MCF 10A (cell line): ENCODE measurements around the gene SPG21. TPM values are rescaled to one million over a fixed set of nuclear protein-coding genes. Genes with fewer than 3 reads are reported as not detected.

Experiments used
- BruUV-seq: library from RNA; stranded (reverse); fragments of 400-500 nt; replicated peaks from 2 replicates; lab custom pipeline; 2021; lab: Mats Ljungman, UMichigan
- CTCF ChIA-PET: fragments of 300-600 bp; sonication (Branson Sonifier 250); formaldehyde crosslinking; extraction: SDS; loops from one replicate; lab custom pipeline; 2021; ENCODE audit warnings: antibody characterized with exemption, inconsistent platforms; lab: Yijun Ruan, JAX
- POLR2A ChIA-PET: fragments of 300-600, 350-650 bp; sonication (Branson Sonifier 250); formaldehyde crosslinking; extraction: SDS; loops from one replicate; lab custom pipeline; 2020; ENCODE audit warnings: antibody characterized with exemption, inconsistent platforms; lab: Yijun Ruan, JAX
- DNase-seq: peaks from one replicate; pipeline ENCODE4 v3.0.0-alpha.2; 2018; ENCODE audit not compliant: unreplicated experiment
- H3K27ac Mint-ChIP-seq: one replicate; pipeline ENCODE4 v1.8.0; 2022; ENCODE audit warnings: mild to moderate bottlenecking, low read depth, mixed read lengths; ENCODE audit not compliant: unreplicated experiment
- H3K27me3 Mint-ChIP-seq: one replicate; pipeline ENCODE4 v1.8.0; 2022; ENCODE audit warnings: mixed read lengths; ENCODE audit not compliant: insufficient read depth, unreplicated experiment
- H3K36me3 Mint-ChIP-seq: one replicate; pipeline ENCODE4 v1.8.0; 2022; ENCODE audit warnings: mild to moderate bottlenecking, moderate library complexity, mixed read lengths; ENCODE audit not compliant: insufficient read depth, unreplicated experiment
- H3K4me1 Mint-ChIP-seq: one replicate; pipeline ENCODE4 v1.8.0; 2022; ENCODE audit warnings: mixed read lengths; ENCODE audit not compliant: insufficient read depth, unreplicated experiment
- H3K4me3 Mint-ChIP-seq: one replicate; pipeline ENCODE4 v1.8.0; 2022; ENCODE audit warnings: mild to moderate bottlenecking, moderate library complexity, mixed read lengths; ENCODE audit not compliant: unreplicated experiment
- H3K9me3 Mint-ChIP-seq: one replicate; pipeline ENCODE4 v1.8.0; 2022; ENCODE audit warnings: mixed read lengths; ENCODE audit not compliant: unreplicated experiment
- intact Hi-C: fragments of 100-400 bp; cut with micrococcal nuclease; formaldehyde crosslinking; loops from 2 replicates; pipeline ENCODE4 v1.14.1; 2022
- total RNA-seq: library from RNA; stranded (reverse); gene quantifications from 2 replicates; pipeline ENCODE4 v1.2.3, GENCODE V29; 2022
- TF ChIP-seq, protein P1 (sequence below): fragments of 200-600 bp; IDR thresholded peaks from one replicate; pipeline ENCODE4 v1.8.0; 2022; ENCODE audit warnings: antibody characterized with exemption, mild to moderate bottlenecking; ENCODE audit not compliant: unreplicated experiment

The SPG21 gene
- total RNA-seq, 1 experiment from 2014 or later = 63.1 TPM

DNA sequence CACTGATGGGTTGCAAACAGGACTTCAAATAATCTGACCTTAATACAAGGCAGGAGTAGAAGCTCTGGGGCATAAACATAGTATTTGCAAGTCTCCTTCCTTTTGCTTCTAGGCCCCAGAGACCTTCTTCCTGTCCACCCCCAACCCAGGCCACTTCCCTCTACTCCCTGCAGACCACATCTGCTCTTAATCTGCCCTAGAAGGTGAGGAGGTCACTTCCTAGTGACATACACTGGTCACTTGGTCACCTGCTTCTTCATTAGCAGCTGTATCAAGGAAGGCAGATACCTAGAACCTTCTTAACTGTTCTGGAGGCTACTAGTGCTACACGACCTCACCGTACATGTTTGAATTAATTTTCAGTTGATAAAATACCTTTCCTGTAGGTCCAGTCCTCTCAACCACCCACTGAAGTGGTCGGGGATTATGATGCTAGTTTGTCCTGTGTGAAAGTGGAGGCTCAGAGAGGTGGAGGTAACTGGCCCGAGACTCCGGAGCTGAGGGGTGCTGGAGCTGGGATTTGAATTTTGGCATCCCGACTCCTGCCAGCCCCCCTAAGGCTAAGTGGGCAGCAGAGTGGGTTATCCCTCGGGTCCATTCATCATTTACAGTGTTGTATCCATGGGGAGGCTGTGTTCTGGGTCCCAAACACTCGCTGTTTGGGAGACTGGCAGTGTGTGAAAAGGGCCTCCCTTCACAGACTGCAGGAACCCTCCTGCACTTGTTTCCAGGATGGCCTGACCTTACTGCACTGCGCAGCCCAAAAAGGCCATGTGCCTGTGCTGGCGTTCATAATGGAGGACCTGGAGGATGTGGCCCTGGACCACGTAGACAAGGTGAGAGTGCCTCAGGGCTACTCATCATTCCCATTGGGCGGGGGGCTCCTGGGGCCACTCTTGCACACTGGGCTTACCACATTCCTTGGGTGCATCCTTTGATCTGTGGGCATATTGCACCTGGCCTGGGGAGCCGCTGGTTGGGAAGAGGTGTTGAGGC is 64.1 kb downstream of the SPG21 start:
- Mint-ChIP-seq H3K27ac (no peak overlapping the region), H3K4me3 (no peak overlapping the region), H3K36me3 (peaks cover 5% of the 10 kb centered on the region), H3K27me3 (no peaks in the 10 kb centered on the region), H3K9me3 (no peaks in the 10 kb centered on the region), H3K4me1 (peaks cover 6% of the 10 kb centered on the region)
- TF ChIP-seq, protein P1, sequence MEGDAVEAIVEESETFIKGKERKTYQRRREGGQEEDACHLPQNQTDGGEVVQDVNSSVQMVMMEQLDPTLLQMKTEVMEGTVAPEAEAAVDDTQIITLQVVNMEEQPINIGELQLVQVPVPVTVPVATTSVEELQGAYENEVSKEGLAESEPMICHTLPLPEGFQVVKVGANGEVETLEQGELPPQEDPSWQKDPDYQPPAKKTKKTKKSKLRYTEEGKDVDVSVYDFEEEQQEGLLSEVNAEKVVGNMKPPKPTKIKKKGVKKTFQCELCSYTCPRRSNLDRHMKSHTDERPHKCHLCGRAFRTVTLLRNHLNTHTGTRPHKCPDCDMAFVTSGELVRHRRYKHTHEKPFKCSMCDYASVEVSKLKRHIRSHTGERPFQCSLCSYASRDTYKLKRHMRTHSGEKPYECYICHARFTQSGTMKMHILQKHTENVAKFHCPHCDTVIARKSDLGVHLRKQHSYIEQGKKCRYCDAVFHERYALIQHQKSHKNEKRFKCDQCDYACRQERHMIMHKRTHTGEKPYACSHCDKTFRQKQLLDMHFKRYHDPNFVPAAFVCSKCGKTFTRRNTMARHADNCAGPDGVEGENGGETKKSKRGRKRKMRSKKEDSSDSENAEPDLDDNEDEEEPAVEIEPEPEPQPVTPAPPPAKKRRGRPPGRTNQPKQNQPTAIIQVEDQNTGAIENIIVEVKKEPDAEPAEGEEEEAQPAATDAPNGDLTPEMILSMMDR = no peak
- POLR2A ChIA-PET = no interaction called here
- intact Hi-C loops = no loop called here
- CTCF ChIA-PET = interaction anchor here (0.5 kb wide), 1 partner anchor 197 kb away, joined by 4 read pairs; no protein-coding TSS in a partner anchor
- no TSS peak for BruUV-seq
- DNase-seq = no peak

DNA sequence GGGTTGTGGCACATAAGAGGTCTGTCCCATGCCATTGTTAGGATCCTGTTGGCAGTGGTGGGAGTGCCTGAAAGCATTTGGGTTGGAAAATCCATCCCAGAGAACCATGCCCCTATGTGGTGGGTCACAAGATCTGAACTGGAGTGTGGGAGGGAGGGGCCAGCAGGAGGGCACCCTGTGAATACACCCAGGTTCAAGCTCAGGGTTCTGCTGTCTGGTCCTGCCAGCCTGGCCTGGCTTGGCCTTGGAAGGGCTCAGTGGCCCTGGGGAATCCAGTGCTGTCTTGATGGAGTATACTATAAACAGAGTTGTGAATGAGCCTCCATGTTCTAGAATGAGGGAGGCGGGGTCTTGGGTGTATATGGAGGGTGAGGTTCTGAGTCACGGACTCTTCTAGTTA is 66.2 kb downstream of the SPG21 start:
- Mint-ChIP-seq H3K4me1 (peaks cover 6% of the 10 kb centered on the region), H3K4me3 (no peak overlapping the region), H3K9me3 (no peaks in the 10 kb centered on the region), H3K36me3 (peaks cover 5% of the 10 kb centered on the region), H3K27ac (no peak overlapping the region), H3K27me3 (no peaks in the 10 kb centered on the region)
- CTCF ChIA-PET = interaction anchor here (1.0 kb wide), 1 partner anchor 20 kb away, joined by 4 read pairs; no protein-coding TSS in a partner anchor
- POLR2A ChIA-PET = no interaction called here
- intact Hi-C loops = no loop called here
- TF ChIP-seq, protein P1 = no peak
- no TSS peak for BruUV-seq
- no peak for DNase-seq

DNA sequence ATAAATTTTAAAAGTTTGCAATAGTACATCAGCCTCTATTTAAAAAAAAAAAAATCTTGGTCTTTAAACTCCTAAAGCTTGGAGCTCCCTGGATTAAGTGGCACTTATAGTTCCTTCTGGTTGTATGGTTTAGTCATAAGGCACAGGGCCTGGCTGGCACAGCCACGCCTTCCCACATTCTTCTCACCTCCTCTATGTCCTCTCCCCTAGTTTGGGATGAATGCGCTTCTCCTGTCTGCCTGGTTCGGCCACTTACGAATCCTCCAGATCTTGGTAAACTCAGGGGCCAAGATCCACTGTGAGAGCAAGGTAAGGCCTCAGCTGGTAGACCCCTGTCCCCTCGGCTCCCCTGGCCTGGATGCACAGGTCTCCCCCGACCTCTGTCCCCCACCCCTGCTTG is 68.0 kb downstream of the SPG21 start:
- Mint-ChIP-seq H3K27me3 (no peaks in the 10 kb centered on the region), H3K27ac (no peak overlapping the region), H3K4me3 (no peak overlapping the region), H3K9me3 (no peaks in the 10 kb centered on the region), H3K4me1 (peaks cover 6% of the 10 kb centered on the region), H3K36me3 (peaks cover 5% of the 10 kb centered on the region)
- BruUV-seq = no TSS peak
- TF ChIP-seq, protein P1 = no peak
- POLR2A ChIA-PET = no interaction called here
- intact Hi-C loops = no loop called here
- CTCF ChIA-PET = interaction anchor here (0.7 to 1.4 kb wide), 2 partner anchors 9 to 27 kb away, joined by 3 read pairs; no protein-coding TSS in a partner anchor
- no peak for DNase-seq

DNA sequence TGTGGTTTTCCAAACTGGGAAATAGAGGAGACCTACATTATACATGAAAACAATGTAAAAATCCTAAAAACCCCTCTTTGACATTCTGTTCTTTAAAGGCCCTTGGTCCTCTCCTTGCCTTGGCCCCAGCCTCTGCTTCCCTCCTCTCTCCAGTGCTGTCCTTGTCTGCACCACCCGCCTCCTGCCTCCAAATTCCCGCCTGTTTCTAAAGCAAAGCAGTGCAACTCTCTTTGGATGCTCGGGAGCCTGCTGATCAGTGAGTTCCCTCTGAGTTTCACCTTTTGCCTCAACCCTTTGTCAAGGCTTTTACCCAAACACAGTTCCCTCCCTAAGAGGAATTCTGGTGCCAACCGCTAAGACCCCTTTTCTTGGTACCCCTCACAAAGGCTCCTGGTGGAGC is 70.0 kb downstream of the SPG21 start:
- BruUV-seq = no TSS peak
- TF ChIP-seq, protein P1 = no peak
- intact Hi-C loops = no loop called here
- H3K9me3 Mint-ChIP-seq = no peaks in the 10 kb centered on the region
- ChIA-PET POLR2A (no interaction called here), CTCF (interaction anchor here (0.6 kb wide), 2 partner anchors 10 to 62 kb away, joined by 4 to 6 read pairs; no protein-coding TSS in a partner anchor)
- no peak overlapping the region for H3K27ac Mint-ChIP-seq
- H3K4me3 Mint-ChIP-seq = no peak overlapping the region
- H3K27me3 Mint-ChIP-seq = no peaks in the 10 kb centered on the region
- peaks cover 3% of the 10 kb centered on the region for H3K36me3 Mint-ChIP-seq
- DNase-seq = no peak
- peaks cover 6% of the 10 kb centered on the region for H3K4me1 Mint-ChIP-seq
